BLaER1 treated with 17β-estradiol and CSF1 and Interleukin-3, amounts not matched to agents 10 nM and 100 nM (cell line): ENCODE data around the gene CHPF2.

Experiments used
- H3K27ac ChIP-seq, 11 experiments: shearing (Covaris generic); formaldehyde crosslinking; 2 replicates each; pipeline ENCODE4 v1.8.1; 2022
- H3K27me3 ChIP-seq, 11 experiments: shearing (Covaris generic); formaldehyde crosslinking; 2 replicates each; pipeline ENCODE4 v1.8.1; 2022
- H3K36me3 ChIP-seq, 11 experiments: shearing (Covaris generic); formaldehyde crosslinking; 2 replicates each; pipeline ENCODE4 v1.8.1; 2022
- H3K4me1 ChIP-seq, 10 experiments: shearing (Covaris generic); formaldehyde crosslinking; 2 replicates each; pipeline ENCODE4 v1.8.1; 2022
- H3K4me2 ChIP-seq, 11 experiments: shearing (Covaris generic); formaldehyde crosslinking; 2 replicates each; pipeline ENCODE4 v1.8.1; 2022
- H3K4me3 ChIP-seq, 10 experiments: shearing (Covaris generic); formaldehyde crosslinking; 2 replicates each; pipeline ENCODE4 v1.8.1; 2022
- H3K9ac ChIP-seq, 11 experiments: shearing (Covaris generic); formaldehyde crosslinking; 2 replicates each; pipeline ENCODE4 v1.8.1; 2022
- H3K9me3 ChIP-seq, 11 experiments: shearing (Covaris generic); formaldehyde crosslinking; replicated peaks in 1 of 11; 2 replicates each; pipeline ENCODE4 v1.8.1; 2022
- H4K20me1 ChIP-seq, 11 experiments: shearing (Covaris generic); formaldehyde crosslinking; 2 replicates each; pipeline ENCODE4 v1.8.1; 2022
- Cebpa-rat ChIP-seq, 11 experiments: shearing (Covaris generic); IDR thresholded peaks; 2 replicates each; pipeline ENCODE4 v1.8.1; 2022

The CHPF2 gene

GRCh38 chr7:151286148-151286547 lies 53.9 kb downstream of the CHPF2 start:
- no peak for TF ChIP-seq Cebpa-rat (IDR thresholded peaks at IDR 0.05)
- Histone ChIP-seq H3K36me3 (no peaks in the 10 kb centered on the region), H3K9me3 (no peaks in the 10 kb centered on the region; a peak in 1 of 22 replicates), H3K4me3 (no peak overlapping the region), H3K27ac (no peak overlapping the region), H4K20me1 (no peaks in the 10 kb centered on the region), H3K4me2 (no peak overlapping the region), H3K27me3 (no peaks in the 10 kb centered on the region), H3K9ac (no peak overlapping the region), H3K4me1 (peaks cover 0 to 8% (median 0%) of the 10 kb centered on the region in 10 experiments; a peak in 6 of 20 replicates)
